Lower leg skin (tissue), 3 donors: ENCODE data around the gene NPAS2.

Source experiments
- POLR2A ChIP-seq, 2 donors: fragments of 450-650 bp; IDR thresholded peaks; one replicate each; pipeline ENCODE4 v1.6.1; 2016 to 2017; ENCODE audit warnings: antibody characterized with exemption in 2 of 2, mild to moderate bottlenecking in 1 of 2, moderate library complexity in 1 of 2
- TF ChIP-seq, protein P1 (sequence below), 3 donors: fragments of 450-650 bp; IDR thresholded peaks; one replicate each; pipeline ENCODE4 v1.5.1; 2016; ENCODE audit warnings: antibody characterized with exemption in 3 of 3, mild to moderate bottlenecking in 3 of 3, moderate library complexity in 2 of 3

DNA sequence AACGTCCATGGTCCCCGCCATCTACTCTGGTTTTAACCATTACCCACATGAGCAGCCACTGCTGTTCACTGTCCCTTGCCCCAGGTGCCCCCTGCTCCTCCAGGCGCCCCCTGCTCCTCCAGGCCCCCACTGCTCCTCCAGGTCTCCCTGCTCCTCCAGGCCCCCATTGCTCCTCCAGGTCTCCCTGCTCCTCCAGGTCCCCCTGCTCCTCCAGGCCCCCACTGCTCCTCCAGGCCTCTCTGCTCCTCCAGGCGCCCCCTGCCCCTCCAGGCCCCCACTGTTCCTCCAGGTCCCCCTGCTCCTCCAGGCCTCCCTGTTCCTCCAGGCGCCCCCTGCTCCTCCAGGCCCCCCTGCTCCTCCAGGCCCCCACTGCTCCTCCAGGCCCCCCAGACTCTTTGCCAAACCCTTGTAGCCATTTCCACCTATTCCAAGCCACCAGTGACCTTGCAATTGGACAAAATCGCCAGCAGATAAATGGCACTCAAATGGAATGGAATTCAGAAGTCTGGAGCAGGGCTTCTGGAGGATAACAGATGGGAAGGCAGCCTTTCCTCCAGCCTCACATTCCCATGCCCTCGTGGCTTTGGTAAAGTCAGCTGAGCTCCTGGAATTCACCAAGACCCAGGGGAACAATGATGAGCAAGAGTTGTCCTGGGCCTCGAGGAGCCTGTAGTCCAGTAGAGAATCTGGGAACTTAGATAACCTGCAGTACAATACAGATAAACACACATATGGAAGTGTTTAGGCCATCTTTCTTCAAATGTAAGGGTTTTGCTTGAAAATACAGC, 168.9 kb downstream of the NPAS2 start:
- no peak for TF ChIP-seq POLR2A (IDR thresholded peaks at IDR 0.05)
- TF ChIP-seq, protein P1, sequence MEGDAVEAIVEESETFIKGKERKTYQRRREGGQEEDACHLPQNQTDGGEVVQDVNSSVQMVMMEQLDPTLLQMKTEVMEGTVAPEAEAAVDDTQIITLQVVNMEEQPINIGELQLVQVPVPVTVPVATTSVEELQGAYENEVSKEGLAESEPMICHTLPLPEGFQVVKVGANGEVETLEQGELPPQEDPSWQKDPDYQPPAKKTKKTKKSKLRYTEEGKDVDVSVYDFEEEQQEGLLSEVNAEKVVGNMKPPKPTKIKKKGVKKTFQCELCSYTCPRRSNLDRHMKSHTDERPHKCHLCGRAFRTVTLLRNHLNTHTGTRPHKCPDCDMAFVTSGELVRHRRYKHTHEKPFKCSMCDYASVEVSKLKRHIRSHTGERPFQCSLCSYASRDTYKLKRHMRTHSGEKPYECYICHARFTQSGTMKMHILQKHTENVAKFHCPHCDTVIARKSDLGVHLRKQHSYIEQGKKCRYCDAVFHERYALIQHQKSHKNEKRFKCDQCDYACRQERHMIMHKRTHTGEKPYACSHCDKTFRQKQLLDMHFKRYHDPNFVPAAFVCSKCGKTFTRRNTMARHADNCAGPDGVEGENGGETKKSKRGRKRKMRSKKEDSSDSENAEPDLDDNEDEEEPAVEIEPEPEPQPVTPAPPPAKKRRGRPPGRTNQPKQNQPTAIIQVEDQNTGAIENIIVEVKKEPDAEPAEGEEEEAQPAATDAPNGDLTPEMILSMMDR (IDR thresholded peaks at IDR 0.05), result no peak
